Activated CD8-positive, alpha-beta memory T cell treated with anti-CD3 and anti-CD28 coated beads, Interleukin-2, amount 50 U/mL, for 24 hours (primary cell): ENCODE results near the gene SHBG.
A peak's percentile ranks its signal among the peaks of the same experiment; 100 is the strongest.
"Not testable (repeated sequence)": the region's sequence is repeated elsewhere in the genome, so short reads cannot be mapped to it uniquely, and the experiment has no call there.

Source experiments
- DNase-seq: peaks from one replicate; pipeline ENCODE4 v3.0.0-alpha.2; 2020; ENCODE audit errors: extremely low read depth

Gene SHBG

GRCh38 chr17:7629939-7630571 lies at the start of gene SHBG:
Gene SHBG, plus strand, starts transcription at chr17:7630135. Its CDS starts 38 bp downstream, at chr17:7630173.
- no peak for DNase-seq

- DNase-seq, result no peak
Measured at GRCh38 chr17:7580604-7581575, 49.0 kb upstream of the SHBG start.

GRCh38 chr17:7582396-7583252 lies 47.3 kb upstream of the SHBG start:
- DNase-seq, result no peak

- DNase-seq, result peak; percentile 90
Measured at GRCh38 chr17:7583253-7584109, 46.5 kb upstream of the SHBG start, which contains the start of gene MPDU1. Gene MPDU1, plus strand, starts transcription at chr17:7583852. Its CDS starts 11 bp downstream, at chr17:7583863.

GRCh38 chr17:7586673-7587419 lies 43.1 kb upstream of the SHBG start:
- DNase-seq, result no peak

- DNase-seq, result no peak
Measured at GRCh38 chr17:7587420-7588151, 42.3 kb upstream of the SHBG start.

- DNase-seq, result no peak
Measured at GRCh38 chr17:7588553-7589203, 41.3 kb upstream of the SHBG start.

- DNase-seq, result no peak
Measured at GRCh38 chr17:7589204-7589868, 40.6 kb upstream of the SHBG start.

- no peak for DNase-seq
Measured at GRCh38 chr17:7589891-7590691, 39.8 kb upstream of the SHBG start, which contains the start of gene SOX15. Gene SOX15, minus strand, starts transcription at chr17:7590094. Its CDS starts 418 bp downstream, at chr17:7589676.

GRCh38 chr17:7590743-7591142 lies 39.2 kb upstream of the SHBG start:
- DNase-seq, result no peak

- DNase-seq, result no peak
Measured at GRCh38 chr17:7591596-7591995, 38.3 kb upstream of the SHBG start.

GRCh38 chr17:7592422-7593021 lies 37.4 kb upstream of the SHBG start:
- no peak for DNase-seq

- no peak for DNase-seq
Measured at GRCh38 chr17:7593296-7593695, 36.6 kb upstream of the SHBG start.

GRCh38 chr17:7597561-7597960 lies 32.4 kb upstream of the SHBG start:
- not testable (repeated sequence) for DNase-seq

- DNase-seq, result no peak
Measured at GRCh38 chr17:7606280-7606679, 23.7 kb upstream of the SHBG start.

GRCh38 chr17:7610641-7611040 lies 19.3 kb upstream of the SHBG start:
- DNase-seq, result no peak
